Measurements from ENCODE around the gene GRK4. TPM values are rescaled to one million over a fixed set of nuclear protein-coding genes. Genes with fewer than 3 reads are reported as not detected.

Gene GRK4
- total RNA-seq, 3 donors from 2014 or later (not counting 1 experiment from before 2014, with no cell fraction given) = 2.0 to 6.4 (median 5.1) TPM

GRCh38 chr4:2934813-2935761 is 28.3 kb upstream of the GRK4 start:
- under 1% methylated on average over 70 of the region's 70 CpGs for WGBS (ENCODE audit: insufficient coverage)
- intact Hi-C loops (cut with micrococcal nuclease) = loop anchor here (2.0 to 10.0 kb wide), 4 partner anchors 28 to 170 kb away; partner anchors contain the start of genes GRK4 and NOP14
- peak; percentile 78 to 86 (median 83) for ATAC-seq

DNA sequence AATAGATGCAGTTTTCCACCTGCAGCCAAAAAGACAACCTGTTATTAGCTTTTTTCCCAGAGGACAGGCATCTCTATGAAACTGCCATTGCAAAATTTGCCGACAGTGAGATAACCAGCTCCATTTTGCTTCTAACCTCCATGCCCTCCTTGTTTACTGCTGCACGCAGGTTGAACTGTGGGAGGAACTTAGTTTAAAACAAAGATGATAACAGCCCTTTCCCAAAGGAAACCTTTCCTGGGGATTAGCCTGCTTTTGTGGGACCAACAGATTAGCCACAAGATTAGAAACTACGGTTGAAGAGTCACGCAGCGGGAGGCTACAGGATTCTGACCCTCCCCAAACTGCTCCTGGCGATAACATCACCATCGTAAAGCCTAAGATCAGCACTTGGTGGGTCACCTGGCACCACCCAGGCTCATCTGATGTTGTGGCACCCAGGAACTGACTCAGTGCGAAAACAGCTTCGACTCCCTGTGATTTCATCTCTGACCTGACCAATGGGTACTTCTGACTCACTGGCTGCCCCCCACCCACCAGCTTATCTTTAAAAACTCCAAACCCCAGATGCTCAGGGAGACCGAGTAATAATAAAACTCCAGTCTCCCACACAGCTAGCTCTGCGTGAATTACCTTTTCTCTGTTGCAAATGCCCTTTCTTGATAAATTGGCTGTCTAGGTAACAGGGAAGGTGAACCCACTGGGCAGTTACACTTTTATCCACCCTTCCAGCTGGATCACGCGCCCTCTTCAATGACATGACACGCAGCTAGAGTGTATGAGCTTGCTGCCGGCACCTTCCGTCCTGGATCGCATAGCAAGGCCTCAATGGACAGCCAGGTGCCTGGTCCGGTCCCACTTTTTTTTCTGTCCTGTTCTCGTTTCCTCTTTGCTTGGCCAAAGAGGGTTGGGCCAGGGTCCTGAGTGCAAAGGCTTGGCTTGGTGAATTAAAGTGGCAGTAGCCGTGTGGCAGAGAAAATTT is 27.3 kb upstream of the GRK4 start:
- peaks cover 39 to 49% of the 10 kb centered on the region in 2 donors for H3K4me1 Mint-ChIP-seq
- H3K36me3 ChIP-seq (ENCODE audit: control insufficient read depth, insufficient read depth, low read length) = peaks cover 39% of the 10 kb centered on the region
- peaks cover 68% of the 10 kb centered on the region for H3K4me1 ChIP-seq (ENCODE audit: control insufficient read depth, insufficient read depth, low read length)
- intact Hi-C loops (cut with micrococcal nuclease) = loop anchor here (2.0 to 10.0 kb wide), 3 partner anchors 27 to 171 kb away; partner anchors contain the start of genes GRK4 and NOP14
- peak overlapping the region; percentile 71 to 83 for H3K27ac Mint-ChIP-seq
- ATAC-seq = peak; percentile 8 to 49 (median 23)
- no peaks in the 10 kb centered on the region for H3K27me3 ChIP-seq (ENCODE audit: control insufficient read depth, insufficient read depth, low read length)
- H3K4me3 Mint-ChIP-seq = peak overlapping the region; percentile 78
- H3K27ac ChIP-seq (ENCODE audit: low read length) = peak overlapping the region; percentile 65
- H3K9me3 Mint-ChIP-seq = no peaks in the 10 kb centered on the region
- H3K4me3 ChIP-seq (ENCODE audit: low read length) = peak overlapping the region; percentile 55
- WGBS (ENCODE audit: insufficient coverage) = 70% methylated on average over 20 of the region's 20 CpGs
- no peaks in the 10 kb centered on the region for H3K27me3 Mint-ChIP-seq (ENCODE audit: low read depth in 2 of 2)
- no peaks in the 10 kb centered on the region for H3K9me3 ChIP-seq (ENCODE audit: control insufficient read depth, insufficient read depth, low read length)
- H3K36me3 Mint-ChIP-seq = no peaks in the 10 kb centered on the region
- TF ChIP-seq, protein P1, sequence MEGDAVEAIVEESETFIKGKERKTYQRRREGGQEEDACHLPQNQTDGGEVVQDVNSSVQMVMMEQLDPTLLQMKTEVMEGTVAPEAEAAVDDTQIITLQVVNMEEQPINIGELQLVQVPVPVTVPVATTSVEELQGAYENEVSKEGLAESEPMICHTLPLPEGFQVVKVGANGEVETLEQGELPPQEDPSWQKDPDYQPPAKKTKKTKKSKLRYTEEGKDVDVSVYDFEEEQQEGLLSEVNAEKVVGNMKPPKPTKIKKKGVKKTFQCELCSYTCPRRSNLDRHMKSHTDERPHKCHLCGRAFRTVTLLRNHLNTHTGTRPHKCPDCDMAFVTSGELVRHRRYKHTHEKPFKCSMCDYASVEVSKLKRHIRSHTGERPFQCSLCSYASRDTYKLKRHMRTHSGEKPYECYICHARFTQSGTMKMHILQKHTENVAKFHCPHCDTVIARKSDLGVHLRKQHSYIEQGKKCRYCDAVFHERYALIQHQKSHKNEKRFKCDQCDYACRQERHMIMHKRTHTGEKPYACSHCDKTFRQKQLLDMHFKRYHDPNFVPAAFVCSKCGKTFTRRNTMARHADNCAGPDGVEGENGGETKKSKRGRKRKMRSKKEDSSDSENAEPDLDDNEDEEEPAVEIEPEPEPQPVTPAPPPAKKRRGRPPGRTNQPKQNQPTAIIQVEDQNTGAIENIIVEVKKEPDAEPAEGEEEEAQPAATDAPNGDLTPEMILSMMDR (IDR thresholded peaks at IDR 0.05) = no peak
- peak in 1 of 2 donors; percentile 82 for DNase-seq

More at GRCh38 chr4:2934813-2935761, 28.3 kb upstream of the GRK4 start:
- no peaks in the 10 kb centered on the region for H3K27me3 Mint-ChIP-seq (ENCODE audit: low read depth in 2 of 2)
- peak overlapping the region; percentile 78 for H3K4me3 Mint-ChIP-seq
- peaks cover 39% of the 10 kb centered on the region for H3K36me3 ChIP-seq (ENCODE audit: control insufficient read depth, insufficient read depth, low read length)
- H3K4me3 ChIP-seq (ENCODE audit: low read length) = peak overlapping the region; percentile 55
- peak overlapping the region; percentile 65 for H3K27ac ChIP-seq (ENCODE audit: low read length)
- H3K36me3 Mint-ChIP-seq = no peaks in the 10 kb centered on the region
- H3K9me3 Mint-ChIP-seq = no peaks in the 10 kb centered on the region
- TF ChIP-seq, protein P1 (IDR thresholded peaks at IDR 0.05) = no peak
- peak overlapping the region; percentile 71 to 83 for H3K27ac Mint-ChIP-seq
- peaks cover 60% of the 10 kb centered on the region for H3K4me1 ChIP-seq (ENCODE audit: control insufficient read depth, insufficient read depth, low read length)
- no peaks in the 10 kb centered on the region for H3K9me3 ChIP-seq (ENCODE audit: control insufficient read depth, insufficient read depth, low read length)
- no peaks in the 10 kb centered on the region for H3K27me3 ChIP-seq (ENCODE audit: control insufficient read depth, insufficient read depth, low read length)
- peak; percentile 98 for DNase-seq
- peaks cover 39 to 44% of the 10 kb centered on the region in 2 donors for H3K4me1 Mint-ChIP-seq

DNA sequence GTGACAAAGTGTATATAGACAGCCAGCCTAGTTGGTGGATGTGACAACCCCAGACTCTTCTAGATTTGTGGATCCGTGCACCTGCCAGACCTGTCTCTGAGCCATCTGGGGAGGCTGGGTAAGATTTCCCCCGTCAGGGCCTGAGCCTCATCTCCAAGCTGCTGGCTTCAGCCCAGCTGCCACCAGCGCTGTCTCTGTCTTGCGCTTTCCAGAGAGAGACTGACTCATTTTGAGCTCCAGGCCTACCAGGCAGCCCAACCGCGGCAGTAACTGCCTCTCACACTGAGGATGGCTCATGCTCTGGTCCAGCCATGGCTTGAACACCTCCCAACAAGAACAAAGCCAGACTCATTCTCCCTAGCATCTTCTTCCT is 26.6 kb upstream of the GRK4 start:
- Histone ChIP-seq H3K4me1 (ENCODE audit: control insufficient read depth, insufficient read depth, low read length) (peaks cover 68% of the 10 kb centered on the region), H3K27ac (ENCODE audit: low read length) (peak overlapping the region; percentile 36), H3K4me3 (ENCODE audit: low read length) (no peak overlapping the region), H3K9me3 (ENCODE audit: control insufficient read depth, insufficient read depth, low read length) (no peaks in the 10 kb centered on the region), H3K36me3 (ENCODE audit: control insufficient read depth, insufficient read depth, low read length) (peaks cover 41% of the 10 kb centered on the region), H3K27me3 (ENCODE audit: control insufficient read depth, insufficient read depth, low read length) (no peaks in the 10 kb centered on the region)
- intact Hi-C loops (cut with micrococcal nuclease) = loop anchor here (10.0 kb wide), 2 partner anchors 122 to 172 kb away; no protein-coding TSS in a partner anchor
- TF ChIP-seq, protein P1 (IDR thresholded peaks at IDR 0.05) = no peak
- DNase-seq (peak in 1 of 2 donors; percentile 70), ATAC-seq (no peak)
- peak overlapping the region; percentile 70 for H3K4me3 Mint-ChIP-seq
- peak overlapping the region; percentile 71 to 83 for H3K27ac Mint-ChIP-seq
- WGBS (ENCODE audit: insufficient coverage) = 71% methylated on average over 6 of the region's 6 CpGs
- H3K4me1 Mint-ChIP-seq = peaks cover 36 to 44% of the 10 kb centered on the region in 2 donors
- no peaks in the 10 kb centered on the region for H3K36me3 Mint-ChIP-seq
- no peaks in the 10 kb centered on the region for H3K27me3 Mint-ChIP-seq (ENCODE audit: low read depth in 2 of 2)
- H3K9me3 Mint-ChIP-seq = no peaks in the 10 kb centered on the region
